Calu3 (cell line): ENCODE measurements around the gene COBLL1. TPM values are rescaled to one million over a fixed set of nuclear protein-coding genes. Genes with fewer than 3 reads are reported as not detected.
A peak's percentile ranks its signal among the peaks of the same experiment; 100 is the strongest.

ENCODE experiments used
- BruUV-seq: library from RNA; stranded (reverse); fragments of 400-500 nt; replicated peaks from 2 replicates; lab custom pipeline; 2021; lab: Mats Ljungman, UMichigan
- CTCF ChIA-PET: fragments of 300-600 bp; sonication (Branson Sonifier 250); formaldehyde crosslinking; loops from one replicate; lab custom pipeline; 2022; ENCODE audit warnings: antibody characterized with exemption; lab: Charles Lee
- DNase-seq: peaks from one replicate; pipeline ENCODE4 v3.0.0; 2022
- H3K27ac Mint-ChIP-seq: one replicate; pipeline ENCODE4 v1.8.0; 2022; ENCODE audit warnings: mixed read lengths; ENCODE audit not compliant: unreplicated experiment
- H3K27me3 Mint-ChIP-seq: one replicate; pipeline ENCODE4 v1.8.0; 2022; ENCODE audit warnings: mixed read lengths; ENCODE audit not compliant: unreplicated experiment
- H3K36me3 Mint-ChIP-seq: one replicate; pipeline ENCODE4 v1.8.0; 2022; ENCODE audit warnings: mild to moderate bottlenecking, moderate library complexity, mixed read lengths; ENCODE audit not compliant: insufficient read depth, unreplicated experiment
- H3K4me1 Mint-ChIP-seq: one replicate; pipeline ENCODE4 v1.8.0; 2022; ENCODE audit warnings: mild to moderate bottlenecking, low read depth, mixed read lengths; ENCODE audit not compliant: unreplicated experiment
- H3K4me3 Mint-ChIP-seq: one replicate; pipeline ENCODE4 v1.8.0; 2022; ENCODE audit warnings: mild to moderate bottlenecking, low read depth, moderate library complexity, mixed read lengths; ENCODE audit not compliant: unreplicated experiment
- H3K9me3 Mint-ChIP-seq: one replicate; pipeline ENCODE4 v1.8.0; 2022; ENCODE audit warnings: low read depth, mixed read lengths; ENCODE audit not compliant: unreplicated experiment
- intact Hi-C: fragments of 100-400 bp; cut with micrococcal nuclease; formaldehyde crosslinking; loops from one replicate; pipeline ENCODE4 v1.10.0; 2022; ENCODE audit not compliant: unreplicated experiment
- total RNA-seq: library from RNA; stranded (reverse); gene quantifications from 2 replicates; pipeline ENCODE4 v1.2.3, GENCODE V29; 2022
- TF ChIP-seq, protein P1 (sequence below): fragments of 200-600 bp; IDR thresholded peaks from one replicate; pipeline ENCODE4 v1.8.0; 2022; ENCODE audit warnings: antibody characterized with exemption; ENCODE audit not compliant: unreplicated experiment

COBLL1 gene
- total RNA-seq, 1 experiment from 2014 or later: 44.9 TPM

DNA sequence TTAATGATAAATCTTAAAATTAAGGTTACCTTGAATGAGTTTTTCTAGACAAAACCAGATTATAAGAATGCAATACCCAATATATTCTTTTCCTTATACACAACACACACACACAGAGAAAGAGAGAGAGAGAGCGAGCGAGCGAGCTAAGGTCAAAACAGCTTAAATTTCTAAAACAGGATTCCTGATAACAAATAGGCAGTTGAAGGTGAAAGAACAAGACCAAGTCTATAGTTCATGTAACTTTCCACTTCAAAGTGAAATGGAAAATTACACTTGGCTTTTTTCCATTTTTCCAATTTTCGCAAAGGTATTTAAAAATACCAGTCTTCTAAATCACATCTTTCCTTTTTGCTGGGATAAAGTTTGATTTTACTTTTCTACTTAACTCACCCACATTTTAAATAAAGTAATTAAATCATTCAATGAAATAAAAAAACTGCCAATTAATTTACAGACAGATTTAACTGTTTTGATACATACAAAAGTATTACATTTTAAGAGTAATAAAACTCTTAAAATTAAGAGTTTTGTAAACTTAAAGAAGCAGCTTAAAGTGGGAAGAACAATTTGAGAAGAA lies 98.8 kb downstream of the COBLL1 start:
- TF ChIP-seq, protein P1, sequence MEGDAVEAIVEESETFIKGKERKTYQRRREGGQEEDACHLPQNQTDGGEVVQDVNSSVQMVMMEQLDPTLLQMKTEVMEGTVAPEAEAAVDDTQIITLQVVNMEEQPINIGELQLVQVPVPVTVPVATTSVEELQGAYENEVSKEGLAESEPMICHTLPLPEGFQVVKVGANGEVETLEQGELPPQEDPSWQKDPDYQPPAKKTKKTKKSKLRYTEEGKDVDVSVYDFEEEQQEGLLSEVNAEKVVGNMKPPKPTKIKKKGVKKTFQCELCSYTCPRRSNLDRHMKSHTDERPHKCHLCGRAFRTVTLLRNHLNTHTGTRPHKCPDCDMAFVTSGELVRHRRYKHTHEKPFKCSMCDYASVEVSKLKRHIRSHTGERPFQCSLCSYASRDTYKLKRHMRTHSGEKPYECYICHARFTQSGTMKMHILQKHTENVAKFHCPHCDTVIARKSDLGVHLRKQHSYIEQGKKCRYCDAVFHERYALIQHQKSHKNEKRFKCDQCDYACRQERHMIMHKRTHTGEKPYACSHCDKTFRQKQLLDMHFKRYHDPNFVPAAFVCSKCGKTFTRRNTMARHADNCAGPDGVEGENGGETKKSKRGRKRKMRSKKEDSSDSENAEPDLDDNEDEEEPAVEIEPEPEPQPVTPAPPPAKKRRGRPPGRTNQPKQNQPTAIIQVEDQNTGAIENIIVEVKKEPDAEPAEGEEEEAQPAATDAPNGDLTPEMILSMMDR: no peak
- H3K4me1 Mint-ChIP-seq: peaks cover 64% of the 10 kb centered on the region
- H3K27ac Mint-ChIP-seq: no peak overlapping the region
- no peaks in the 10 kb centered on the region for H3K27me3 Mint-ChIP-seq
- intact Hi-C loops: no loop called here
- BruUV-seq: no TSS peak
- peaks cover 5% of the 10 kb centered on the region for H3K36me3 Mint-ChIP-seq
- no peaks in the 10 kb centered on the region for H3K9me3 Mint-ChIP-seq
- H3K4me3 Mint-ChIP-seq: no peak overlapping the region
- CTCF ChIA-PET: interaction anchor here (0.6 kb wide), 1 partner anchor 1025 kb away, joined by 4 read pairs; no protein-coding TSS in a partner anchor
- DNase-seq: no peak

DNA sequence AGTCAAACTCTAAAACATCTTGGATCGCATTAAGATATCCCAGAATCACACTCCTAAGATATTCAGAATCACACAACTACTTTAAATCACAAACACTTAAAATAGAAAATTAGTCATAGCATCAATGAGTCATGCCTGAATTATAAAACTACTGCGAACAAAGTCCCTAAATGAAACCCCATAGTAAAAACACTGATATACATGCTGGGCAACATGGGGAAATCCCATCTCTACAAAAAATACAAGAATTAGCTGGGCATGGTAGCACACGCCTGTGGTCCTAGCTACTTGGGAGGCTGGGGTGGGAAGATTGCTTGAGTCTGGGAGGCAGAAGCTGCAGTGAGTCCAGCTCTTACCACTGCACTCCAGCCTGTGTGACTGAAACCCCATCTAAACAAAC lies 101.7 kb downstream of the COBLL1 start:
- TF ChIP-seq, protein P1: no peak
- no peak overlapping the region for H3K4me3 Mint-ChIP-seq
- H3K4me1 Mint-ChIP-seq: peaks cover 58% of the 10 kb centered on the region
- peaks cover 5% of the 10 kb centered on the region for H3K36me3 Mint-ChIP-seq
- intact Hi-C loops: loop anchor here (10.0 kb wide), 1 partner anchor 465 kb away; the partner anchor contains the start of gene SCN3A
- no TSS peak for BruUV-seq
- no peaks in the 10 kb centered on the region for H3K9me3 Mint-ChIP-seq
- no peaks in the 10 kb centered on the region for H3K27me3 Mint-ChIP-seq
- CTCF ChIA-PET: interaction anchor here (0.6 kb wide), 1 partner anchor 102 kb away, joined by 3 read pairs; the partner anchor contains the start of gene COBLL1
- H3K27ac Mint-ChIP-seq: no peak overlapping the region
- DNase-seq: no peak

DNA sequence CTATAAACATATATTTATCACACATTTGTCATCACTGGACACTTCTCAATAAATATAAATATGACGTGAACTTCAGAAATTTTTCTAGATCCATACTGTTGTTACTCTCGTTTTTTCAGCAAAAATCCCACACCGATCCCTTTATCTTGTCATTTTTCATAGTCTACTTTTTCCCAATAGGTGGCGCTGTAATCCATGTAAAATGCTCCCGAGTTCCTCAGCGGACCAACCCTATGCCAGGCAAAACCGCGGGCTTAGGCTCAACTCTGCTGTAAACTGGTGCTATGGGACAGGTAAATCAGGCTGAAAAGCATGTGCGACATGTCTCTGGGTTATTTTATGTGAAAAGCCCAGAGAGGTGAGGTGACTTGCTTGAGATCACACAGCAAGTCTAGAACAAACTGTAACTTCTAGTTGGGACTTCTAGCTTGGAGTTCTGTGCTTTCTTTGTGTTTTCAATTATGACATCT lies 104.0 kb downstream of the COBLL1 start:
- H3K4me3 Mint-ChIP-seq: no peak overlapping the region
- TF ChIP-seq, protein P1: peak; percentile 77
- H3K4me1 Mint-ChIP-seq: peaks cover 68% of the 10 kb centered on the region
- peak overlapping the region; percentile 26 for H3K27ac Mint-ChIP-seq
- CTCF ChIA-PET: interaction anchor here (1.0 to 1.1 kb wide), 2 partner anchors 176 to 183 kb away, joined by 3 to 4 read pairs; no protein-coding TSS in a partner anchor
- no peaks in the 10 kb centered on the region for H3K9me3 Mint-ChIP-seq
- intact Hi-C loops: loop anchor here (1.0 to 10.0 kb wide), 4 partner anchors 103 to 467 kb away; partner anchors contain the start of gene SCN3A
- H3K27me3 Mint-ChIP-seq: no peaks in the 10 kb centered on the region
- H3K36me3 Mint-ChIP-seq: peaks cover 5% of the 10 kb centered on the region
- peak; percentile 63 for DNase-seq
- BruUV-seq: no TSS peak

DNA sequence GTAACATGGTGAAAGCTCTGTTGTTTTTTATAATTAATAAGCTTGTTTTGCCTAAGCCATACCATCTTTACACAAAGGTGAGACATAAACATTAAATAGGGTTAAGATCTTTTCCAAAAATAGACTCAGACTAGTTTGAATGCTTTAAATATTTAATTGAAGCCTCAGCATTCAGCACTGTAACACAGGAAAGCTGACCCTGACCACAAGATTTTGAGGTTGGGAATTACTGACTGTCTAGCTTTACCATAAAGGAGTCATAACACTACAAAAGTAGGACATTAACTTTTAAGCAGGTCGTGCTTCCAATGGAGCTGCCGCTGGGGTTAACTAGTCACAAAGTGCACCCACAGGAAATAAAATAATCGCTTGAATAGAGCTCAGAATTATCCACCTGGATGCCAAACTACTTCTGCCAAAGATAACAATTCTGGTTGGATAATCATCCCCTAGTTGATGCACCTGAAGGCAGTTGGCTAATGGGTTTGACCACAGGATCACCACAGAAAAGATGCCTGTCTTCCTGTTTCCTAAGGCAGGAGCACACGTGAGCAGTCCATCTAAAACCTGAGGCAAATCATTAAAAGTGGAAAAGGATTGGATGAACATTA lies 106.2 kb downstream of the COBLL1 start:
- Mint-ChIP-seq H3K4me3 (no peak overlapping the region), H3K4me1 (peaks cover 55% of the 10 kb centered on the region), H3K27me3 (no peaks in the 10 kb centered on the region), H3K27ac (no peak overlapping the region), H3K9me3 (no peaks in the 10 kb centered on the region), H3K36me3 (no peaks in the 10 kb centered on the region)
- DNase-seq: no peak
- intact Hi-C loops: loop anchor here (1.0 to 10.0 kb wide), 2 partner anchors 179 to 469 kb away; partner anchors contain the start of gene SCN3A
- TF ChIP-seq, protein P1: no peak
- CTCF ChIA-PET: interaction anchor here (0.6 to 2.8 kb wide), 5 partner anchors 39 to 179 kb away, joined by 3 to 8 read pairs (median 5); no protein-coding TSS in a partner anchor
- BruUV-seq: no TSS peak
